H1 (cell line): ENCODE results near the gene PCYT2. TPM values are rescaled to one million over a fixed set of nuclear protein-coding genes. Genes with fewer than 3 reads are reported as not detected.

ENCODE experiments used
- CTCF ChIA-PET: fragments of 300-600 bp; sonication (Branson Sonifier 250); formaldehyde crosslinking; loops from one replicate; lab custom pipeline; 2021; ENCODE audit not compliant: partially characterized antibody; lab: Charles Lee
- POLR2A ChIA-PET: fragments of 300-600 bp; sonication (Branson Sonifier 250); formaldehyde crosslinking; loops from one replicate; lab custom pipeline; 2021; ENCODE audit warnings: inconsistent platforms; ENCODE audit not compliant: partially characterized antibody; lab: Charles Lee
- DNase-seq, 2 experiments: peaks; one replicate each; pipeline versions ENCODE4 v3.0.0 to v3.0.0-alpha.2; 2010 to 2022; ENCODE audit warnings: low spot score in 2 of 2, low read depth in 1 of 2, mixed read lengths in 1 of 2
- FAIRE-seq: peaks from 2 replicates; lab custom pipeline; 2011; peaks lifted over from hg19 to GRCh38; lab: Jason Lieb, UNC
- H2AFZ ChIP-seq: 2 replicates; pipeline ENCODE4 v1.8.1; 2012; ENCODE audit warnings: low read length, inconsistent platforms
- H2AK5ac ChIP-seq: 2 replicates; pipeline ENCODE4 v1.6.1; 2013; ENCODE audit warnings: low read depth, low read length
- H2BK120ac ChIP-seq: replicated peaks from 2 replicates; pipeline ENCODE3; 2013; ENCODE audit warnings: low read depth, low read length, inconsistent platforms
- H2BK12ac ChIP-seq: 2 replicates; pipeline ENCODE4 v1.6.1; 2013; ENCODE audit warnings: low read depth, low read length
- H2BK15ac ChIP-seq: 2 replicates; pipeline ENCODE4 v1.6.1; 2013; ENCODE audit warnings: low read length
- H2BK20ac ChIP-seq: 2 replicates; pipeline ENCODE4 v1.6.1; 2013; ENCODE audit warnings: low read length
- H2BK5ac ChIP-seq: 2 replicates; pipeline ENCODE4 v1.6.1; 2013; ENCODE audit warnings: low read depth, low read length
- H3K14ac ChIP-seq: 2 replicates; pipeline ENCODE4 v1.6.1; 2013; ENCODE audit warnings: inconsistent platforms; ENCODE audit not compliant: insufficient read length
- H3K18ac ChIP-seq: 2 replicates; pipeline ENCODE4 v1.6.1; 2013; ENCODE audit warnings: low read length; ENCODE audit errors: extremely low read depth
- H3K23ac ChIP-seq: 2 replicates; pipeline ENCODE4 v1.6.1; 2013; ENCODE audit warnings: inconsistent platforms; ENCODE audit not compliant: insufficient read length
- H3K23me2 ChIP-seq: 2 replicates; pipeline ENCODE4 v1.6.1; 2013; ENCODE audit warnings: low read depth, low read length
- H3K27ac ChIP-seq: 2 replicates; pipeline ENCODE4 v1.6.1; 2011; ENCODE audit warnings: low read depth, low read length, inconsistent platforms
- H3K27me3 ChIP-seq, 4 experiments: replicated peaks in 1 of 4; 1 replicate in 1 of 4; 2 replicates in 3 of 4; pipeline versions ENCODE4 v1.6.1 to v1.8.1; 2011 to 2013; ENCODE audit warnings: low read length in 3 of 4, mild to moderate bottlenecking in 3 of 4, inconsistent platforms in 2 of 4, mixed read lengths in 2 of 4, moderate library complexity in 1 of 4; ENCODE audit not compliant: control insufficient read depth in 3 of 4, insufficient read depth in 3 of 4; ENCODE audit errors: extremely low read depth in 1 of 4
- H3K36me3 ChIP-seq, 4 experiments: 2 replicates each; pipeline versions ENCODE4 v1.6.1 to v1.8.1; 2011 to 2013; ENCODE audit warnings: mild to moderate bottlenecking in 4 of 4, low read length in 3 of 4, moderate library complexity in 2 of 4, control low read depth in 1 of 4, inconsistent platforms in 1 of 4; ENCODE audit not compliant: insufficient read depth in 4 of 4, control insufficient read depth in 2 of 4
- H3K4ac ChIP-seq: replicated peaks from 2 replicates; pipeline ENCODE3; 2013; ENCODE audit warnings: low read length, low read depth, mixed read lengths, inconsistent platforms; ENCODE audit not compliant: insufficient read length
- H3K4me1 ChIP-seq, 4 experiments: replicated peaks in 1 of 4; 1 replicate in 1 of 4; 2 replicates in 3 of 4; pipeline versions ENCODE4 v1.6.1 to v1.8.1; 2011 to 2013; ENCODE audit warnings: low read length in 3 of 4, inconsistent platforms in 2 of 4, mixed read lengths in 1 of 4; ENCODE audit not compliant: insufficient read depth in 4 of 4, control insufficient read depth in 3 of 4
- H3K4me2 ChIP-seq, 2 experiments: 2 replicates each; pipeline versions ENCODE4 v1.6.1 to v1.8.1; 2011 to 2013; ENCODE audit warnings: low read depth in 2 of 2, low read length in 2 of 2, control low read depth in 1 of 2, inconsistent platforms in 1 of 2, mild to moderate bottlenecking in 1 of 2; ENCODE audit not compliant: insufficient read depth in 1 of 2
- H3K4me3 ChIP-seq, 4 experiments: fragments of 200-600, 300-600 bp in 1 of 4; sonication (generic), shearing (Covaris generic), sonication (Bioruptor Twin) in 1 of 4; 2 replicates each; pipeline versions ENCODE4 v1.5.1 to v1.8.1; 2011 to 2016; ENCODE audit warnings: low read length in 4 of 4, low read depth in 3 of 4, control low read depth in 2 of 4, inconsistent platforms in 2 of 4, mild to moderate bottlenecking in 2 of 4, mixed read lengths in 1 of 4, moderate library complexity in 1 of 4; ENCODE audit not compliant: insufficient read depth in 2 of 4; ENCODE audit errors: extremely low read depth in 1 of 4
- H3K56ac ChIP-seq: replicated peaks from 2 replicates; pipeline ENCODE3; 2013; ENCODE audit warnings: low read depth, mild to moderate bottlenecking, mixed read lengths, low read length, inconsistent platforms; ENCODE audit not compliant: insufficient read length
- H3K79me1 ChIP-seq: 2 replicates; pipeline ENCODE4 v1.6.1; 2013; ENCODE audit warnings: low read depth, low read length, control low read depth
- H3K79me2 ChIP-seq, 2 experiments: 2 replicates each; pipeline versions ENCODE4 v1.6.1 to v1.8.1; 2012 to 2013; ENCODE audit warnings: low read length in 2 of 2, mild to moderate bottlenecking in 2 of 2, inconsistent platforms in 1 of 2; ENCODE audit not compliant: insufficient read depth in 2 of 2, control insufficient read depth in 1 of 2
- H3K9ac ChIP-seq, 4 experiments: replicated peaks in 1 of 4; 1 replicate in 1 of 4; 2 replicates in 3 of 4; pipeline versions ENCODE4 v1.6.1 to v1.8.1; 2011 to 2013; ENCODE audit warnings: low read depth in 3 of 4, low read length in 3 of 4, control low read depth in 2 of 4, mild to moderate bottlenecking in 2 of 4, moderate library complexity in 2 of 4, inconsistent platforms in 1 of 4; ENCODE audit errors: extremely low read depth in 1 of 4
- H3K9me3 ChIP-seq, 2 experiments: 2 replicates each; pipeline versions ENCODE4 v1.6.1 to v1.8.1; 2012 to 2013; ENCODE audit warnings: mild to moderate bottlenecking in 2 of 2, moderate library complexity in 2 of 2, control low read depth in 1 of 2, inconsistent platforms in 1 of 2, low read depth in 1 of 2, low read length in 1 of 2, mixed read lengths in 1 of 2; ENCODE audit not compliant: insufficient read depth in 2 of 2
- H4K20me1 ChIP-seq, 2 experiments: replicated peaks in 1 of 2; 2 replicates each; pipeline versions ENCODE3 to v1.8.1; 2011 to 2013; ENCODE audit warnings: inconsistent platforms in 2 of 2, low read length in 2 of 2, mild to moderate bottlenecking in 1 of 2; ENCODE audit not compliant: insufficient read depth in 2 of 2, control insufficient read depth in 1 of 2
- H4K5ac ChIP-seq: 2 replicates; pipeline ENCODE4 v1.6.1; 2013; ENCODE audit warnings: low read length, low read depth, mixed read lengths, inconsistent platforms; ENCODE audit not compliant: insufficient read length
- H4K8ac ChIP-seq: 2 replicates; pipeline ENCODE4 v1.8.0; 2013; ENCODE audit warnings: mild to moderate bottlenecking, moderate library complexity, low read length, inconsistent platforms; ENCODE audit not compliant: insufficient read depth; ENCODE audit errors: extremely low read depth
- H4K91ac ChIP-seq: replicated peaks from 2 replicates; pipeline ENCODE3; 2013; ENCODE audit warnings: low read length, mixed read lengths, inconsistent platforms; ENCODE audit not compliant: insufficient read length
- BACH1 ChIP-seq: IDR thresholded peaks from 2 replicates; pipeline ENCODE4 v1.6.1; 2012; ENCODE audit warnings: low read length, improper control_type of control experiment
- CEBPB ChIP-seq: IDR thresholded peaks from 2 replicates; pipeline ENCODE4 v1.6.1; 2012; ENCODE audit warnings: low read depth, low read length
- CHD2 ChIP-seq: IDR thresholded peaks from 2 replicates; pipeline ENCODE4 v1.6.1; 2012; ENCODE audit warnings: low read length, improper control_type of control experiment
- GTF2F1 ChIP-seq: IDR thresholded peaks from 2 replicates; pipeline ENCODE4 v1.6.1; 2012; ENCODE audit warnings: low read depth, low read length, improper control_type of control experiment, borderline replicate concordance
- HDAC6 ChIP-seq: IDR thresholded peaks from one replicate; pipeline ENCODE4 v1.7.1; 2012; ENCODE audit warnings: low read depth, mild to moderate bottlenecking, inconsistent platforms, low read length, moderate library complexity
- KDM1A ChIP-seq: fragments of 200-600, 300-600 bp; sonication (generic); IDR thresholded peaks from 2 replicates; pipeline ENCODE4 v1.7.1; 2016; ENCODE audit warnings: mild to moderate bottlenecking, low read length, borderline replicate concordance
- KDM4A ChIP-seq: IDR thresholded peaks from one replicate; pipeline ENCODE4 v1.7.1; 2012; ENCODE audit warnings: low read depth, mild to moderate bottlenecking, moderate library complexity, low read length, inconsistent platforms; ENCODE audit not compliant: severe bottlenecking
- NANOG ChIP-seq: IDR thresholded peaks from 2 replicates; pipeline ENCODE4 v1.6.1; 2011; ENCODE audit warnings: low read length, low read depth, mild to moderate bottlenecking, inconsistent platforms; ENCODE audit not compliant: insufficient read depth, poor library complexity, severe bottlenecking
- NRF1 ChIP-seq: IDR thresholded peaks from 2 replicates; pipeline ENCODE4 v1.6.1; 2011; ENCODE audit warnings: mild to moderate bottlenecking, low read depth, low read length, improper control_type of control experiment
- PHF8 ChIP-seq: fragments of 200-600 bp; sonication (generic); conservative IDR thresholded peaks from 2 replicates; pipeline ENCODE4 v1.7.1; 2012; ENCODE audit warnings: low read depth, mild to moderate bottlenecking, inconsistent platforms, low read length, moderate library complexity
- SIN3A ChIP-seq, 2 experiments: IDR thresholded peaks in 1 of 2; conservative IDR thresholded peaks in 1 of 2; 2 replicates each; pipeline ENCODE4 v1.6.1; 2011 to 2012; ENCODE audit warnings: low read length in 2 of 2, improper control_type of control experiment in 1 of 2, low read depth in 1 of 2, mild to moderate bottlenecking in 1 of 2
- SIRT6 ChIP-seq: IDR thresholded peaks from one replicate; pipeline ENCODE4 v1.7.1; 2012; ENCODE audit warnings: low read length, inconsistent platforms
- SP4 ChIP-seq: IDR thresholded peaks from 2 replicates; pipeline ENCODE4 v1.6.1; 2012; ENCODE audit warnings: low read length, inconsistent platforms
- WGBS, 2 experiments: shearing (Covaris generic) in 1 of 2; methylation state at CpG; one replicate each; pipeline versions ENCODE4 v1.1.6 to v1.1.7; 2013 to 2015; ENCODE audit warnings: low lambda C conversion rate in 2 of 2, mixed read lengths in 2 of 2, inconsistent platforms in 1 of 2, low coverage in 1 of 2, missing lambda C conversion rate in 1 of 2; ENCODE audit not compliant: insufficient replicate concordance in 2 of 2, insufficient coverage in 1 of 2, insufficient read length in 1 of 2; ENCODE audit errors: extremely low coverage in 1 of 2, missing lambda C conversion rate in 1 of 2; 5-methylcytosine and 5-hydroxymethylcytosine counted together
- polyA plus RNA-seq, 7 experiments: library from polyadenylated mRNA; depleted of rRNA in 3 of 7; stranded (reverse) in 5 of 7; unstranded in 2 of 7; fragments of >200 nt in 5 of 7; fragments of 200-250 nt in 2 of 7; gene quantifications; 1 replicate in 5 of 7; 2 replicates in 1 of 7; 4 replicates in 1 of 7; pipeline versions ENCODE4 v1.2.1 to v1.2.3, GENCODE V29; 2011 to 2013; ENCODE audit warnings: missing spikeins in 2 of 7, mixed read lengths in 2 of 7
- total RNA-seq: library from RNA; stranded (reverse); fragmentation: NEBNext Ultra II Directional; extraction: Animal tissue kit (Norgen Biotek cat#: 25700); gene quantifications from 2 replicates; pipeline ENCODE4 v1.2.1, GENCODE V29; 2021
- TF ChIP-seq, protein P1 (sequence below): IDR thresholded peaks from 2 replicates; pipeline ENCODE4 v1.6.1; 2012; ENCODE audit warnings: inconsistent platforms

Gene PCYT2
- total and polyA plus RNA-seq, 2 of the 8 experiments (the other 6 are each of a cell fraction or from before 2014, with no cell fraction given), result 29.9 to 31.3 TPM

- H2BK120ac ChIP-seq, result no peak overlapping the region
- TF ChIP-seq CHD2, result no peak
- no peak for TF ChIP-seq HDAC6
- no peak for TF ChIP-seq KDM4A
- TF ChIP-seq SIN3A (conservative IDR thresholded peaks at IDR 0.05 in 1 of 2, IDR thresholded peaks at IDR 0.05 in 1 of 2; ENCODE audit: low read depth in 1 of 2, low read length in 2 of 2), result no peak
- no peak for TF ChIP-seq BACH1
- TF ChIP-seq KDM1A, result no peak
- TF ChIP-seq NRF1, result no peak
- TF ChIP-seq SP4, result no peak
- no peak for TF ChIP-seq CEBPB
- TF ChIP-seq PHF8, result no peak
- TF ChIP-seq, protein P1, sequence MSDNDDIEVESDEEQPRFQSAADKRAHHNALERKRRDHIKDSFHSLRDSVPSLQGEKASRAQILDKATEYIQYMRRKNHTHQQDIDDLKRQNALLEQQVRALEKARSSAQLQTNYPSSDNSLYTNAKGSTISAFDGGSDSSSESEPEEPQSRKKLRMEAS, result no peak
- no peak for TF ChIP-seq NANOG
- no peak for TF ChIP-seq SIRT6
- TF ChIP-seq GTF2F1, result no peak
Observed at GRCh38 chr17:81908793-81909192, 2.4 kb downstream of the PCYT2 start.

More at GRCh38 chr17:81908793-81909192, 2.4 kb downstream of the PCYT2 start:
- Histone ChIP-seq H2BK20ac (no peak overlapping the region), H3K56ac (no peak overlapping the region), H2BK15ac (no peak overlapping the region), H3K23me2 (peaks cover 6% of the 10 kb centered on the region; the same call in 1 of the 2 replicates), H3K4me3 (no peak overlapping the region), H4K20me1 (peaks cover 3 to 30% of the 10 kb centered on the region in 2 experiments), H2BK12ac (no peak overlapping the region), H3K79me2 (no peaks in the 10 kb centered on the region), H2AK5ac (no peak overlapping the region), H3K4me2 (no peak overlapping the region), H3K79me1 (peaks cover 2% of the 10 kb centered on the region; the same call in 1 of the 2 replicates), H3K27ac (no peak overlapping the region), H3K18ac (no peak overlapping the region), H3K4me1 (peaks cover 0 to 10% (median 5%) of the 10 kb centered on the region in 4 experiments; a peak in 3 of 7 replicates), H3K9ac (no peak overlapping the region), H3K4ac (no peak overlapping the region), H4K91ac (no peak overlapping the region), H2AFZ (no peak overlapping the region), H4K5ac (no peak overlapping the region), H4K8ac (no peak overlapping the region; the same call in 1 of the 2 replicates), H3K27me3 (peaks cover 0 to 4% (median 2%) of the 10 kb centered on the region in 4 experiments; a peak in 2 of 7 replicates), H2BK5ac (no peak overlapping the region), H3K14ac (no peak overlapping the region), H3K23ac (no peak overlapping the region), H3K9me3 (no peaks in the 10 kb centered on the region), H3K36me3 (peaks cover 6 to 10% (median 8%) of the 10 kb centered on the region in 4 experiments)
- WGBS, 2 experiments, result 93% methylated on average over 9 of the region's 11 CpGs; no CpG with 5 or more reads in 1 of the 2 experiments
- DNase-seq, result no peak
- POLR2A ChIA-PET, result interaction anchor here (1.0 to 2.8 kb wide), 5 partner anchors 8 to 39 kb away, joined by 3 to 13 read pairs (median 4); partner anchors contain the start of gene SIRT7
- CTCF ChIA-PET, result interaction anchor here (0.9 to 1.0 kb wide), 2 partner anchors 16 to 122 kb away, joined by 3 to 5 read pairs; no protein-coding TSS in a partner anchor
- FAIRE-seq, result no peak
